GM21619 (cell line): Measurements from ENCODE around the gene LYZL1.
"Not testable (repeated sequence)": the region's sequence is repeated elsewhere in the genome, so short reads cannot be mapped to it uniquely, and the experiment has no call there.

Source experiments
- ATAC-seq: cut with Tn5 transposase; IDR thresholded peaks from one replicate; pipeline ENCODE4 v1.9.1; 2021; ENCODE audit not compliant: unreplicated experiment

LYZL1 gene

DNA sequence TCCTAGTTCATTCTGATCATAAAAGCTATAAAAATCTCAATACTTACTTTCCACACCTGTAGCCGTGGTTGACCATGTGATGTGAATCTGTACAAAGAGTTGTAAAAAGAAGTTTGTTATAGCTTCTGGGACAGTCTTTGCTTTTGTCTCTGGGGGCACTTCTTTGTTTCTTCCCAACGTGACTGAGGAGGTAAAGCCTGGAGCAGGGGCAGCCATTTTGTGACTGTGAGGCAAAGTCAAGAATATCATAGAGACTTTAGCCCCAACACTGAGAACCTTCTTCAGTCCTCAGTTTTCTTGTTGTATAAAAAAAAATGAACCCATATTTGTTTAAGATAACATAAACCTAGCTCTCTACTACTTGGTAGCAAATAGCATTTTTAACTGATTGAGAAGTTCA is 29.4 kb upstream of the LYZL1 start:
- no peak for ATAC-seq

GRCh38 chr10:29263506-29263905 is 25.4 kb upstream of the LYZL1 start:
- ATAC-seq: no peak

GRCh38 chr10:29265210-29265768 is 23.6 kb upstream of the LYZL1 start:
- ATAC-seq: no peak

DNA sequence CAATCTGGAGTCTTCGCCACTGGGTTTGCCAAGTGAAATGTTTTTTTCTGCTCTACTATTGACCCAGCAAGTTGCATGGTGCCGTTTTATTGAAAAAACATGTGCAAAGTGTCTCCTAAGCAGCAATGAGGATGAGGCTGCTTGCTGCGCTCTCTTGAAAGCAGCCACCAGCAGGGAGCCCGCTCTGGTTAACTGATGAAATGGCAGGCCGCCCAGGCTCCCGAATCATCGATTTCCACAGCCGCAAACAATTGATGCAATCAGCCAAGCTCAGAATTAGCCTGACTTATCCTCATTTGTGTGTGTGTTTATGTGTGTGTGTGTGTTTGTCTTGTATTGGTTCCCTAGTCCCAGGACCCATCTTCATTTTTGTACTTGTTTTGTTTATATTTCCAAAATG is 22.2 kb upstream of the LYZL1 start:
- no peak for ATAC-seq

- ATAC-seq: no peak
These were observed 20.9 kb upstream of the LYZL1 start for GRCh38 chr10:29268011-29268410.

- ATAC-seq: no peak
These were observed 19.4 kb upstream of the LYZL1 start for GRCh38 chr10:29269486-29269885.

- ATAC-seq: no peak
These were observed 18.0 kb upstream of the LYZL1 start for GRCh38 chr10:29270883-29271282.

DNA sequence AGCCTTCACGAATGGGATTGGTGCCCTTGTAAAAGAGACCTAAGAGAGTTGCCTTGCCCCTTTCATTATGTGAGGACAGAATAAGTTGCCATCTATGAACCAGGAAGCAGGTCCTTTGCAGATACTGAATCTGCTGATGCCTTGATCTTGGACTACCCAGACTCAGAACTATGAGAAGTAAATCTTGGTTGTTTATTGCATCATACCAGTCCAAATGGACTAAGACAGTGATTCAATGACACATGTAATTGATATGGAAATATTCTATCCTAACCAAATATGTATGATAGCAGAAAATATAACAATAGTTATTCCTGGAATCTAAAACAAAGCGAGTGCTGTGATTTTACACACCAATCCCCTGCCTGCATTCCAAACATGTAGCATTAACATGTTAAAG is 17.0 kb upstream of the LYZL1 start:
- no peak for ATAC-seq

GRCh38 chr10:29273478-29273877 is 15.4 kb upstream of the LYZL1 start:
- no peak for ATAC-seq

GRCh38 chr10:29276251-29276850 is 12.5 kb upstream of the LYZL1 start:
- ATAC-seq: no peak

GRCh38 chr10:29277296-29277695 is 11.6 kb upstream of the LYZL1 start:
- no peak for ATAC-seq

GRCh38 chr10:29279779-29280487 is 8.9 kb upstream of the LYZL1 start:
- ATAC-seq: no peak

GRCh38 chr10:29280488-29280840 is 8.4 kb upstream of the LYZL1 start:
- no peak for ATAC-seq

GRCh38 chr10:29285624-29286051 is 3.2 kb upstream of the LYZL1 start:
- ATAC-seq: peak; percentile 92

- ATAC-seq: no peak
These were observed 1.2 kb upstream of the LYZL1 start for GRCh38 chr10:29287635-29288034.

GRCh38 chr10:29291561-29291960 is 2.7 kb downstream of the LYZL1 start:
- not testable (repeated sequence) for ATAC-seq

GRCh38 chr10:29292406-29292805 is 3.5 kb downstream of the LYZL1 start:
- ATAC-seq: not testable (repeated sequence)

- no peak for ATAC-seq
These were observed 6.9 kb downstream of the LYZL1 start for GRCh38 chr10:29295813-29296212.

GRCh38 chr10:29297678-29298077 is 8.8 kb downstream of the LYZL1 start:
- ATAC-seq: no peak

DNA sequence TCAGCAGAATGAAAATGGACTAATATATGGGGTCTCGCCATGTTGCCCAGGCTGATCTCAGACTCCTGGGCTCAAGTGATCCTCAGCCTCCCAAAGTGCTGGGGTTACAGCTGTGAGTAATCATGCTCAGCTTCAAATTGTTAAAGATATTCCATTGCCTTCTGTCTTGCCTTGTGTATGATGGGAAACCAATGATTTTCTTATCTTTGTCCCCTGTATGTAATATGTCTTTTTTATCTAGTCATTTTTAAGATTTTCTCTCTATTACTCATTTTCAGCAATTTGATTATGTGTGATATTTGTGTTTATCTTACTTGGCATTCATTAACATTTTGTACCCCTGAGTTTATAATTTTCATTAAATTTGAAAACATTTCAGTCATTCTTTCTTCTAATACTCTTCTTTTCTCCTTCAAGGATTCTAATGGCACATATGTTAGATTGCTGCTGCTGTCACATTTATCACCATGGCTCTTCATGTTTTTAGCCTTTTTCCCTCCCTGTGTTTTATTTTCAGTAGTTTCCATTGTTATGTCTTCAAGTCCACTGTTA is 12.6 kb downstream of the LYZL1 start:
- ATAC-seq: no peak

DNA sequence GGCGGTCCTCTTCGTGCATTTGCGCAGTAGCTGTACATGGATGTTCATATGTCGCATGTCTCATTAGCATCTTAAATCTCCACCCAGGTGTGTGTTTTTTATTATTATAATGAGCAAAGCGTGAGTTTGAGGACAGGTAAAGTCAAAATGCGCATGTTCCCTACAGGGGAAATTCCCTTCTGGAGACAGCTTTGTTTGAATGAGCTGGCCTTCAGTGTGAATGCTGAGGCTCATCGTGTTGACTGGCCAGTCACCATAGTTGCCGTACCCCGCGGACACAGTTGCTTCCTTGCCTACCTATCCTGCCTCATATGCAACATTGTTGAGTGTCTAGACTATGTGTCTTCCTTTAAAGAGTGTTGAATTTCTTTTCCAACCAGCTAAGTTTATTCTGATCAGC is 13.6 kb downstream of the LYZL1 start:
- ATAC-seq: no peak

DNA sequence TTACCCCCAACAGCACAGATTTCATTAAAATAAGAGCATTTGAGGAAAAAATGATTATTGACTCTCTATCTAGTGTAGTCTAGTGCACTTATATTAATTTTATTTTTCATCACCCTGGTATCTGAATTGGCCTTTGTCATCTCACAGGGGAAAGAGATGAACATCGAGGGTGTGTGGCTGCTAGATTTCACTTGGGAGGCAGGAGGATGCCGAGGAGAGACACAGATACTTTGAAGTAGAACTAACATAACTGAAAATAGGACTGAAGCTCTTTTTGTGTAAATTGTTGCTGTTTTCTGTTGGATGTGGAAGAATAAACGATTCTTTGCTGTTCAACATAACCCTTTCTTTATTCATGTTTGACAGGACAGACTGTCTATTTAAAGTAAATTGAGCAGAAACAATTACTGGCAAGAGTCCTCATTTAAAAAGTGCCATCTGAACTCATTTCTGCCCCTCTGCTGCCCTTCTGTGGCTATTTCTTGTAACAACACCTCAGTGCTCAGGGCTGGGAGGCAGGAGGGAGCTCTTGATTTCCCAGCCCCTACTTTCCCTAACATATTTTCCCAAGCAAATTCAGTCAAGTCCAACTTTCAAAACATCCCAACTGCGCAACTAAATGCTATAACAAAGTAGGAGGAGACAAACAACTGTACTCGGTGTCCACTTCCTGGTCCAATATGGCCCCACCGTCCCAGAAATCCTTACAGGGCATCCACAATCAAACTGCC is 15.6 kb downstream of the LYZL1 start:
- ATAC-seq: peak; percentile 60
